Measurements from ENCODE around the gene DCLRE1A.
"Not testable (repeated sequence)": the region's sequence is repeated elsewhere in the genome, so short reads cannot be mapped to it uniquely, and the experiment has no call there.

GRCh38 chr10:113828567-113828966 lies 25.3 kb downstream of the DCLRE1A start:
- not testable (repeated sequence) for TF ChIP-seq POLR2A, CTCF (IDR thresholded peaks at IDR 0.05)

Measured in esophagus squamous epithelium (tissue), 4 donors.